ENCODE measurements around the gene ELAVL1. TPM values are rescaled to one million over a fixed set of nuclear protein-coding genes. Genes with fewer than 3 reads are reported as not detected.

The ELAVL1 gene
- total RNA-seq, 1 donor from 2014 or later: 116 TPM

DNA sequence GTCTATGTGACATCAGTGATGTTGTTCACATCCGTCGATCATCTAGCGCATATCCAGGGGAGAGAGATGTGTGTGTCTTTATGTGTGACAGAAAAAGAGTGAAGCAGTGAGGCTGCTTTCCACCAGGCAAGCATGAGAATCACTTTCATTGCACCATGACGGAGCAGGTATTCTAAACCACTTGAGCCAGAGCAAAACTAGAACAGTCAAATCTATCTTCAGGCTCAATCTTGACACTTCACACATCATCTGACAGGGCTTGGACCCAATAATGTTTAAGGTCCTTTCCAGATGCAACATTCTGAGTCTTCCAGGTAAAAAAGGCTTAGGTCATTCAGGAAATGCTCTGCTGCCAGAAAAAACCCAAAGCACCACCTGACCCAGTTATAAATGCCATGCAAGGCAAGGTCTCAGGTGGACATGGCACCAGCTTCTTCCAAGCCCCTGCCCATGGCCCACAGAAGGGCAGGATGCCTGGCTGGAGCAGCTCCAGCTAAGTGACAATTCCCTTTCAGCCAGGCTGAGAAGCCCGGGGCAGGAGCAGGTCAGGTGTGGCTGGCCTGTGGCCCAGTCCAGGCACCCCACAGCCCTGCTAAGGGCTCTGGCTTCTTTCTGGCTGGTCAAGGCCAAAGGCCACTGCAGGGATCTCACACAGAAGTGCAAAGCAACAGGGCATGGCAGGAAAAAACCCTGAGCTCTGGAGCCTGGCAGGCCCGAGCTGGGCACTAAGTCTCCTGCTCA, 5.0 kb downstream of the ELAVL1 start:
- DNase-seq (ENCODE audit: low spot score in 2 of 2, unreplicated experiment in 2 of 2): no peak
- Mint-ChIP-seq H3K36me3 (peaks cover 4% of the 10 kb centered on the region), H3K27ac (no peak overlapping the region), H3K9me3 (no peaks in the 10 kb centered on the region), H3K4me3 (no peak overlapping the region), H3K4me1 (peaks cover 32% of the 10 kb centered on the region), H3K27me3 (ENCODE audit: low read depth) (no peaks in the 10 kb centered on the region)
- TF ChIP-seq, protein P1, sequence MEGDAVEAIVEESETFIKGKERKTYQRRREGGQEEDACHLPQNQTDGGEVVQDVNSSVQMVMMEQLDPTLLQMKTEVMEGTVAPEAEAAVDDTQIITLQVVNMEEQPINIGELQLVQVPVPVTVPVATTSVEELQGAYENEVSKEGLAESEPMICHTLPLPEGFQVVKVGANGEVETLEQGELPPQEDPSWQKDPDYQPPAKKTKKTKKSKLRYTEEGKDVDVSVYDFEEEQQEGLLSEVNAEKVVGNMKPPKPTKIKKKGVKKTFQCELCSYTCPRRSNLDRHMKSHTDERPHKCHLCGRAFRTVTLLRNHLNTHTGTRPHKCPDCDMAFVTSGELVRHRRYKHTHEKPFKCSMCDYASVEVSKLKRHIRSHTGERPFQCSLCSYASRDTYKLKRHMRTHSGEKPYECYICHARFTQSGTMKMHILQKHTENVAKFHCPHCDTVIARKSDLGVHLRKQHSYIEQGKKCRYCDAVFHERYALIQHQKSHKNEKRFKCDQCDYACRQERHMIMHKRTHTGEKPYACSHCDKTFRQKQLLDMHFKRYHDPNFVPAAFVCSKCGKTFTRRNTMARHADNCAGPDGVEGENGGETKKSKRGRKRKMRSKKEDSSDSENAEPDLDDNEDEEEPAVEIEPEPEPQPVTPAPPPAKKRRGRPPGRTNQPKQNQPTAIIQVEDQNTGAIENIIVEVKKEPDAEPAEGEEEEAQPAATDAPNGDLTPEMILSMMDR (IDR thresholded peaks at IDR 0.05; ENCODE audit: unreplicated experiment): no peak

DNA sequence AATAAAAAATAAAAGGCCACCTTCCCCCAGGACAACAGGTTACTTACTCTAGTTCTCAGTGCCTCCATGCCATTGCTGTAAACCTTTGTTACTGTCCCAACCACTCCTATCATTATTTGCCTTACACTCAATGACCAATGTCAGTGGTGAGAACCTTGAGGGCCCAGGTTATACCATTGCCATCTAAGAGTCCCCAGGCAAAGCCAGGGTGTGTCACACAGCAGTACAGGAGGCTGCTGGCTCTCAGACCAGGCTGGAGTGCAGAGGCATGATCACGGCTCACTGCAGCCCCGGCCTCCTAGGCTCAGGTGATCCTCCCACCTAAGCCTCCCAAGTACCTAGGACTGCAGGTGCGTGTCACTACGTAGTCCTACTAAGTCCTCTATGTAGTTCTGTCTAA, 6.1 kb downstream of the ELAVL1 start:
- DNase-seq (ENCODE audit: low spot score in 2 of 2, unreplicated experiment in 2 of 2): no peak
- peaks cover 27% of the 10 kb centered on the region for H3K4me1 Mint-ChIP-seq

DNA sequence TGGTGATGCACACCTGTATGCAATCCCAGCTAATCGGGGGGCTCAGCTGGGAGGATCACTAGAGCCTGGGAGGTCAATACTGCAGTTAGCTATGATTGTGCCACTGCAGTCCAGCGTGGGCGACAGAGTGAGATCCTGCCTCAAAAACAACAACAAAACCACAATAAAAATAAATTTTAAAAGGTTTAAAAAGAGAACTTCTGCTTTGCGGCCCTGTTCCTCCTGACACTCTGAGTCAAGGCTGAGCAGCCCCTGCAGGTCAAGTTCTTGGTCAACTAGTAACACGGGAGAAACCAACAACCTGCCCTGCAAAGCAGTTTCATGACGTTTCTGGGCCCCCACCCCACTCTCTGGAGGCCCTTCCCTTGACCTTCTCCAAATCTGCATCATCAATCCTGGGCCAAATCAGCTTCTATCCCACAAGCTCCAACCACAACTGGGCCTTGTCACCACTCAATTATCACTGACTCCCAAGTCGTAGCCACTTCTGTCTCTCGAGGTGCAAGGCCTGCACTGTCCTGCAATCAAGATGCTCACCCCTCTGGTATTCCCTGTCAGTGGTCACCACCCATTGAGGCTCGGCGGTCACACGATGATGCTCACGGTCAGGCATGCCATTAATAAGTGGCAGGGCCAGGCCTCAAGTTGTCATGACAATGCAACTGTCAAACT, 7.5 kb downstream of the ELAVL1 start:
- H3K4me3 Mint-ChIP-seq: no peak overlapping the region
- no peaks in the 10 kb centered on the region for H3K9me3 Mint-ChIP-seq
- peaks cover 19% of the 10 kb centered on the region for H3K4me1 Mint-ChIP-seq
- no peak for DNase-seq (ENCODE audit: low spot score in 2 of 2, unreplicated experiment in 2 of 2)
- TF ChIP-seq, protein P1 (IDR thresholded peaks at IDR 0.05; ENCODE audit: unreplicated experiment): no peak
- peaks cover 4% of the 10 kb centered on the region for H3K36me3 Mint-ChIP-seq
- H3K27ac Mint-ChIP-seq: peak overlapping the region; percentile 1
- H3K27me3 Mint-ChIP-seq (ENCODE audit: low read depth): no peaks in the 10 kb centered on the region

More for the DNA sequence above, 6.1 kb downstream of the ELAVL1 start:
- TF ChIP-seq, protein P1 (IDR thresholded peaks at IDR 0.05; ENCODE audit: unreplicated experiment): no peak
- no peaks in the 10 kb centered on the region for H3K9me3 Mint-ChIP-seq
- H3K36me3 Mint-ChIP-seq: peaks cover 4% of the 10 kb centered on the region
- H3K27ac Mint-ChIP-seq: no peak overlapping the region
- H3K4me3 Mint-ChIP-seq: no peak overlapping the region
- H3K27me3 Mint-ChIP-seq (ENCODE audit: low read depth): no peaks in the 10 kb centered on the region

DNA sequence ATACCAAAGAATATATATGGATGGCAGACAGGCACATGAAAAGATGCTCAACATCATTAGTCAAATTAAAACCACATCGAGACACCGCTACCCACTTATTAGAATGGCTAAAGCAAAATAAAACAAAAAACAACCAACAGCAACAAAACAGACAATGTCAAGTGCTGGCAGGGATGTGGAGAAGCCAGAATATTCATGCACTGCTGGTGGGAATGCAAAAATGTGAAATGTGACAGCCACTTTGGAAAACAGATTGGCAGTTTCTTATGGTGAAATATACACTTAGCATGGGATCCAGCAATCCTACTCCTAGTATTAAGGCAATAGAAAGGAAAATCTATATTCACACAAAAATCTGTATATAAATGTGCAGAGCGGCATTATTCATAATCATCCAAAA, 8.6 kb downstream of the ELAVL1 start:
- H3K27ac Mint-ChIP-seq: no peak overlapping the region
- peaks cover 4% of the 10 kb centered on the region for H3K36me3 Mint-ChIP-seq
- no peaks in the 10 kb centered on the region for H3K27me3 Mint-ChIP-seq (ENCODE audit: low read depth)
- TF ChIP-seq, protein P1 (IDR thresholded peaks at IDR 0.05; ENCODE audit: unreplicated experiment): no peak
- DNase-seq (ENCODE audit: low spot score in 2 of 2, unreplicated experiment in 2 of 2): no peak
- no peaks in the 10 kb centered on the region for H3K9me3 Mint-ChIP-seq
- no peak overlapping the region for H3K4me3 Mint-ChIP-seq
- H3K4me1 Mint-ChIP-seq: peaks cover 9% of the 10 kb centered on the region

DNA sequence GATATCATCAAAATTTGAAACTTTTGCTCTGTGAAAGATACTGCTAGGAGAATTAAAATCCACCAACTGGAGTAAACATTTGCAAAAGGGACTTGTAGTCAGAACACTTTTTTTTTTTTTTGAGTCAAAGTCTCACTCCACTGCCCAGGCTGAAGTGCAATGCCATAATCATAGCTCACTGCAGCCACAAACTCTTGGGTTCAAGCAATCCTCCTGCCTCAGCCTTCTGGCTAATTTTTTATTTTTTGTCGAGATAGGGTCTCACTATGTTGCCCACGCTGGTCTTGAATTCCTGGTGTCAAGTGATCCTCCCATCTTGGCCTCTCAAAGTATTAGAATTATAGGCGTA, 9.7 kb downstream of the ELAVL1 start:
- Mint-ChIP-seq H3K4me1 (no peaks in the 10 kb centered on the region), H3K27ac (no peak overlapping the region), H3K9me3 (no peaks in the 10 kb centered on the region), H3K27me3 (ENCODE audit: low read depth) (no peaks in the 10 kb centered on the region), H3K36me3 (peaks cover 9% of the 10 kb centered on the region), H3K4me3 (no peak overlapping the region)
- no peak for DNase-seq (ENCODE audit: low spot score in 2 of 2, unreplicated experiment in 2 of 2)
- TF ChIP-seq, protein P1 (IDR thresholded peaks at IDR 0.05; ENCODE audit: unreplicated experiment): no peak
